ENCODE measurements around the gene ZBTB6.

GRCh38 chr9:122951056-122951455 lies 37.9 kb upstream of the ZBTB6 start:
- TF ChIP-seq POLR2A (IDR thresholded peaks at IDR 0.05) (no peak), CTCF (IDR thresholded peaks at IDR 0.05) (no peak)
